ENCODE measurements around the gene CLMN. TPM values are rescaled to one million over a fixed set of nuclear protein-coding genes. Genes with fewer than 3 reads are reported as not detected.

Gene CLMN
- total RNA-seq, 1 donor from 2014 or later = 6.3 TPM

DNA sequence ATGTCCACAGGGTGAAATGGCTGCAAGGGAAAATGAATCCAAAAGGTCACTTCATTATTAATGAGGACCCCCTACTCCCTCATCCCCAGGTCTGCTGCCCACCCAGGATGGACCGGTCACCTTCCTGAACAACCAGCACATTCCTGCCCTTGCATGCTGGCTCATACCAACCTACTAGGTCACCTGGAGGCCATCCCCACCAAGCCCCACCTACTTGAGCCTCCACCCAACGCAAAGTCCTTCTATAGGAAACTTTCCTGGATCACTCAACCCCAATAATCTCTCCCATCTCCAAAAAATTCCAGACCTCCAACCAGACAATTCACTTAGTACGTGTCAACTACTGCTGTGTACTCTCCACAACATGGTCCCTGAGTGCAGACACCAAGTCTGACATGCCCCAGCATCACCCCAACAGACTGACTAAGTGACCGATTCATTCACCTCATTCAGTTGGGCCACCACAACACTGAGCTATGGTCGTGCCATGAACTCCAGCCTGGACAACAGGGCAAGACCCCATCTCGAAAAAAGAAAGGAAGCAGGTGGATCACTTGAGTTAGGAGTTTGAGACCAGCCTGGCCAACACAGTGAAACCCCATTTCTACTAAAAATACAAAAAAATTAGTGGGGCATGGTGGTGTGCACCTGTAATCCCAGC, 18.1 kb downstream of the CLMN start:
- Histone ChIP-seq H3K27ac (no peak overlapping the region), H2AFZ (replicated peaks) (no peak overlapping the region), H3K4me1 (peaks cover 11% of the 10 kb centered on the region), H3K4me2 (no peak overlapping the region), H3K9me3 (ENCODE audit: low read depth) (no peaks in the 10 kb centered on the region), H3K36me3 (no peaks in the 10 kb centered on the region), H3K79me2 (ENCODE audit: low read depth) (no peaks in the 10 kb centered on the region), H3K9ac (no peak overlapping the region), H4K20me1 (ENCODE audit: low read depth) (no peaks in the 10 kb centered on the region), H3F3A (ENCODE audit: low read depth) (no peaks in the 10 kb centered on the region), H3K4me3 (no peak overlapping the region), H3K27me3 (no peaks in the 10 kb centered on the region)
- no peak overlapping the region for H3K4me3 Mint-ChIP-seq
- DNase-seq (ENCODE audit: low spot score) = no peak
- TF ChIP-seq EZH2 (IDR thresholded peaks at IDR 0.05) (no peak), EZH2phosphoT487 (IDR thresholded peaks at IDR 0.05) (no peak)
- TF ChIP-seq, protein P1, sequence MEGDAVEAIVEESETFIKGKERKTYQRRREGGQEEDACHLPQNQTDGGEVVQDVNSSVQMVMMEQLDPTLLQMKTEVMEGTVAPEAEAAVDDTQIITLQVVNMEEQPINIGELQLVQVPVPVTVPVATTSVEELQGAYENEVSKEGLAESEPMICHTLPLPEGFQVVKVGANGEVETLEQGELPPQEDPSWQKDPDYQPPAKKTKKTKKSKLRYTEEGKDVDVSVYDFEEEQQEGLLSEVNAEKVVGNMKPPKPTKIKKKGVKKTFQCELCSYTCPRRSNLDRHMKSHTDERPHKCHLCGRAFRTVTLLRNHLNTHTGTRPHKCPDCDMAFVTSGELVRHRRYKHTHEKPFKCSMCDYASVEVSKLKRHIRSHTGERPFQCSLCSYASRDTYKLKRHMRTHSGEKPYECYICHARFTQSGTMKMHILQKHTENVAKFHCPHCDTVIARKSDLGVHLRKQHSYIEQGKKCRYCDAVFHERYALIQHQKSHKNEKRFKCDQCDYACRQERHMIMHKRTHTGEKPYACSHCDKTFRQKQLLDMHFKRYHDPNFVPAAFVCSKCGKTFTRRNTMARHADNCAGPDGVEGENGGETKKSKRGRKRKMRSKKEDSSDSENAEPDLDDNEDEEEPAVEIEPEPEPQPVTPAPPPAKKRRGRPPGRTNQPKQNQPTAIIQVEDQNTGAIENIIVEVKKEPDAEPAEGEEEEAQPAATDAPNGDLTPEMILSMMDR (IDR thresholded peaks at IDR 0.05) = no peak
- H3K36me3 Mint-ChIP-seq = peaks cover 1% of the 10 kb centered on the region
- H3K9me3 Mint-ChIP-seq = no peaks in the 10 kb centered on the region
- no peak overlapping the region for H3K27ac Mint-ChIP-seq
- H3K4me1 Mint-ChIP-seq = peaks cover 34% of the 10 kb centered on the region
- H3K27me3 Mint-ChIP-seq (ENCODE audit: insufficient read depth, low read depth) = peaks cover 8% of the 10 kb centered on the region

DNA sequence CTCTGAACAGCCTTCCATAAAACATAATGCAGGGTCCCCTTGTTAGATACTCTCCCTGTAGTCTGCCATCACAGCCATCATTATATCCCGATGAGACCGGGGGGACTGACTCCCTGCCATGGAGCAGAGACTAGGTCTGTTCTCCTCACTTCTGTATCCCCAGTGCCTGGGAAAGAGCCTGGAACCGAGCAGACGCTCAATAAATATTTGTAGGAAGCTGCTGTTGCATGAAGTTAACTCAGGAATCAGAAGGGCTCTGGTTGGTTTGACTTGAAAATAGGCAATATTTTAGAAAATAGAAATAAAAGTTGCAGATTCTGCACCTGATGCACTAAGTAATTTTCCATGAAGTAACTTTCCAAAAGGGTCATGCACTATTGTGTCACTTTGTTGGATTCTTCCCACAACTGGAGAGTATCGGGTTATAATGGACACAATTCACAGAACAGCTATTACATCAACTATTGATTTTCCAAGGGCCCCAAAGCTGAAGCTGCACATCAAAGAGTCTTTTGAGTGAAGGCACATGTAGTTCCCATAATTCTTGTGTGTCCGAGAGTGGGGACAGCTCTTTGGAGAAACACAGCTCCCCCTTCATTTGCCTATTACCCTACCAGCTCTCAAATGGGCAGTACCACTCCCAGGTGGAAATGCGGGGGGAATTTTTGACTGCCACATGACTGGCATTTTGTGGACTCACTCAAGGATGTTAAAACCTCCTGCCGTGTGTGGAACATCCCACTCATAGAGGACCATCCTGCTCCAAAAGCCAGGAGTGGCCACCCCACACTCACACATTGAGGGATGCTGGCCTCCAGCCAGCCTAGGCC, 18.8 kb downstream of the CLMN start:
- Mint-ChIP-seq H3K4me3 (no peak overlapping the region), H3K27ac (no peak overlapping the region), H3K36me3 (peaks cover 1% of the 10 kb centered on the region), H3K4me1 (peaks cover 39% of the 10 kb centered on the region), H3K9me3 (peaks cover 7% of the 10 kb centered on the region), H3K27me3 (ENCODE audit: insufficient read depth, low read depth) (peaks cover 11% of the 10 kb centered on the region)
- Histone ChIP-seq H2AFZ (replicated peaks) (no peak overlapping the region), H4K20me1 (ENCODE audit: low read depth) (no peaks in the 10 kb centered on the region), H3K9ac (no peak overlapping the region), H3K36me3 (no peaks in the 10 kb centered on the region), H3K79me2 (ENCODE audit: low read depth) (no peaks in the 10 kb centered on the region), H3F3A (ENCODE audit: low read depth) (no peaks in the 10 kb centered on the region), H3K4me1 (peaks cover 11% of the 10 kb centered on the region), H3K4me2 (no peak overlapping the region), H3K27me3 (no peaks in the 10 kb centered on the region), H3K4me3 (no peak overlapping the region), H3K9me3 (ENCODE audit: low read depth) (no peaks in the 10 kb centered on the region), H3K27ac (no peak overlapping the region)
- DNase-seq (ENCODE audit: low spot score) = no peak
- TF ChIP-seq EZH2 (IDR thresholded peaks at IDR 0.05) = no peak

DNA sequence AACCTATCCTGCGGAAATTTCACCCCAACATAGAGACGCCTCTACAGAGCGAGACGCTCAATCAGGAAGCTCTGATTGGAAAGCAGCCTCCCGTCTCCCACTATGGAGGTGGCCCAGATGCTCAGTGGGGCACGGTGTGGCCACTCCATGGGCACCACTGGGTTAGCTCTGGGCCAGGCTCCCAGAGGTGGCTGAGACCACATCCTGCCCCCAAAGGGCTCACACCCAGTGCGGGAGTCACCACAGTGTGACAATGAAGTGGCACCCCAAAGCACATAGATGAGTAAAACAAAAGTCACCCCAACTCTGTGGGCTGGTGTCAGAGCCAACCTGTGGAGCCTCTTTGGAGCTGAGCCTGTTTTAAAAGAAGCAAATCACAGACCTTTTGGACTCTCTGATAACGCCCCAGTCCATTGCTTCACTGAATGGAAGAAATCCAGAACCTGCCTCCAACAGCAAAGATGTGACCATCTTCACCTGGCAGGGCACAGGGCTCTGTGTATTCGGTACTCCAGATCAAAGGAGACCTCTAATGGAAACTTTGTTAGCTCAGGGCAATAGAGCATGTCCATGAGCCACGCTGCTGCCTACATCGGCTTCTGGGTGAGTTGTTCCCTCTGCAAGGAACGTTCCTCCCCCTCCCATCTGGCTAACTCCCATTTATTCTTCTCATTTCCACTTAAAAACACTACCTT, 19.6 kb downstream of the CLMN start:
- H3K27ac Mint-ChIP-seq = no peak overlapping the region

More for the DNA sequence above, 19.6 kb downstream of the CLMN start:
- TF ChIP-seq EZH2 (IDR thresholded peaks at IDR 0.05) (no peak), EZH2phosphoT487 (IDR thresholded peaks at IDR 0.05) (no peak)
- TF ChIP-seq, protein P1 (IDR thresholded peaks at IDR 0.05) = no peak
- H3K4me1 Mint-ChIP-seq = peaks cover 40% of the 10 kb centered on the region
- Histone ChIP-seq H3K79me2 (ENCODE audit: low read depth) (no peaks in the 10 kb centered on the region), H3K27ac (no peak overlapping the region), H3K9ac (no peak overlapping the region), H2AFZ (replicated peaks) (no peak overlapping the region), H3K4me1 (peaks cover 11% of the 10 kb centered on the region), H3K9me3 (ENCODE audit: low read depth) (no peaks in the 10 kb centered on the region), H3K27me3 (no peaks in the 10 kb centered on the region), H3K36me3 (no peaks in the 10 kb centered on the region), H4K20me1 (ENCODE audit: low read depth) (no peaks in the 10 kb centered on the region), H3K4me2 (no peak overlapping the region), H3K4me3 (no peak overlapping the region), H3F3A (ENCODE audit: low read depth) (no peaks in the 10 kb centered on the region)
- peaks cover 9% of the 10 kb centered on the region for H3K9me3 Mint-ChIP-seq
- H3K27me3 Mint-ChIP-seq (ENCODE audit: insufficient read depth, low read depth) = peaks cover 9% of the 10 kb centered on the region
- DNase-seq (ENCODE audit: low spot score) = no peak
- H3K4me3 Mint-ChIP-seq = no peak overlapping the region
- peaks cover 3% of the 10 kb centered on the region for H3K36me3 Mint-ChIP-seq

Measured in neural progenitor cell (in vitro differentiated cells).